Lung microvascular endothelial cell (primary cell): ENCODE results near the gene NRIP1. TPM values are rescaled to one million over a fixed set of nuclear protein-coding genes. Genes with fewer than 3 reads are reported as not detected.
A peak's percentile ranks its signal among the peaks of the same experiment; 100 is the strongest.

Experiments used
- DNase-seq, 2 donors: peaks; one replicate each; pipeline versions ENCODE4 v3.0.0 to v3.0.0-alpha.2; 2010; ENCODE audit warnings: low read depth in 2 of 2
- total RNA-seq: library from RNA; depleted of rRNA; stranded (reverse); fragments of >200 nt; gene quantifications from 2 replicates; pipeline ENCODE4 v1.2.1, GENCODE V29; 2014

NRIP1 gene
- total RNA-seq, 1 donor from 2014 or later: 57.1 TPM

- peak in 1 of 2 donors; percentile 80 for DNase-seq
These were observed 757 bp upstream of the NRIP1 start for GRCh38 chr21:15065392-15066122.

- DNase-seq: peak in 1 of 2 donors; percentile 45
These were observed 805 bp downstream of the NRIP1 start for GRCh38 chr21:15063814-15064575.

- peak in 1 of 2 donors; percentile 26 for DNase-seq
These were observed 1.6 kb downstream of the NRIP1 start for GRCh38 chr21:15063081-15063813.

- DNase-seq: peak; percentile 23 to 46
These were observed 2.2 kb downstream of the NRIP1 start for GRCh38 chr21:15062606-15062965.

- no peak for DNase-seq
These were observed 2.8 kb downstream of the NRIP1 start for GRCh38 chr21:15061747-15062605.

GRCh38 chr21:15061279-15061678 is 3.5 kb downstream of the NRIP1 start:
- no peak for DNase-seq

GRCh38 chr21:15060543-15061175 is 4.1 kb downstream of the NRIP1 start:
- DNase-seq: no peak

- DNase-seq: no peak
These were observed 5.4 kb downstream of the NRIP1 start for GRCh38 chr21:15059397-15059796.

GRCh38 chr21:15058854-15059263 is 5.9 kb downstream of the NRIP1 start:
- peak in 1 of 2 donors; percentile 49 for DNase-seq

- no peak for DNase-seq
These were observed 7.5 kb downstream of the NRIP1 start for GRCh38 chr21:15057285-15057684.

- DNase-seq: no peak
These were observed 10.1 kb downstream of the NRIP1 start for GRCh38 chr21:15054606-15055239.

- peak in 1 of 2 donors; percentile 70 for DNase-seq
These were observed 10.7 kb downstream of the NRIP1 start for GRCh38 chr21:15054089-15054488.

- DNase-seq: no peak
These were observed 11.3 kb downstream of the NRIP1 start for GRCh38 chr21:15053500-15053899.

GRCh38 chr21:15052459-15052763 is 12.4 kb downstream of the NRIP1 start:
- DNase-seq: no peak

GRCh38 chr21:15051644-15052458 is 12.9 kb downstream of the NRIP1 start:
- DNase-seq: peak in 1 of 2 donors; percentile 34

- DNase-seq: no peak
These were observed 14.0 kb downstream of the NRIP1 start for GRCh38 chr21:15050568-15051377.

GRCh38 chr21:15045017-15045416 is 19.8 kb downstream of the NRIP1 start:
- DNase-seq: no peak

- DNase-seq: no peak
These were observed 22.3 kb downstream of the NRIP1 start for GRCh38 chr21:15042531-15042930.
